GM21723 (cell line): Measurements from ENCODE around the gene ERC1.
"Not testable (repeated sequence)": the region's sequence is repeated elsewhere in the genome, so short reads cannot be mapped to it uniquely, and the experiment has no call there.

Experiments
- ATAC-seq: cut with Tn5 transposase; IDR thresholded peaks from one replicate; pipeline ENCODE4 v1.9.1; 2021; ENCODE audit warnings: mild to moderate bottlenecking, moderate library complexity; ENCODE audit not compliant: unreplicated experiment

The ERC1 gene

DNA sequence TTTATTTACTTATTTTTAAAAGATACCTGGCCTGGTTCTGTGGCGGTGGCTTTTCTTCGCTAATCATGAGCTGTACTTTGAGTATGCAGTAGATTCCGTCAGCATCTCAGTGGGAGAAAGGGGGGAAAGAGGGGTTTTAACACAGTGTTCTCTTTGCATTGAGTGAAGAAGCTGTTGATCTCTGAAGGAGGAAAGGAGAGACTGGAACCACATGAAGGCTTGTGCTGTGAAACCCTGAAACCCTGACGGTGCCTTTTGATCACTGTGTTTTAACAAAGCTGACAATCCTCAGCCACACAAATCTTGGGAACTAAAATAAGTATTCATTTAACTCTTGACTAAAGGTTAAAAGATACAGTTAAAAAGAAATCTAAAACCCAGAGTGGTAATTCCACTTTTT lies 353.2 kb downstream of the ERC1 start:
- ATAC-seq: no peak

DNA sequence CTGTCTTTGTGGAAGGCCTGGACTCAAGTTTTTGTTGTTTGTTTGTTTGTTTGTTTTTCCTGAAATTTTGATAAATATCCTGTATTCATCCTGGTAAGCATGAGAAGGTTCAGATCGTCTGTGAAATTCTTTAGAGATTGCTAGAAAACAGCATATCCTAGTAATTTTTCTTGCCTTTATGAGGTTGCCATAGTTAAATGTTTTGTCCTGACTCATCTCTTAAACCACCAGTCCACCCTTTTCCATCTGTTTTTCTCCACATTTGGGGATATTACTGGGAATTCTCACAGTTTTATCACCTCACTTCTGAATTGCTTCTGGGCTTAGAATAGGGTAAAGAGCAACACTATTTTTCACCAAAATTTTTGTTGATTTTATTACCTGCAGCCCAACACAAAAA lies 355.1 kb downstream of the ERC1 start:
- ATAC-seq: no peak

- ATAC-seq: no peak
Measured at GRCh38 chr12:1347294-1347693, 356.3 kb downstream of the ERC1 start.

DNA sequence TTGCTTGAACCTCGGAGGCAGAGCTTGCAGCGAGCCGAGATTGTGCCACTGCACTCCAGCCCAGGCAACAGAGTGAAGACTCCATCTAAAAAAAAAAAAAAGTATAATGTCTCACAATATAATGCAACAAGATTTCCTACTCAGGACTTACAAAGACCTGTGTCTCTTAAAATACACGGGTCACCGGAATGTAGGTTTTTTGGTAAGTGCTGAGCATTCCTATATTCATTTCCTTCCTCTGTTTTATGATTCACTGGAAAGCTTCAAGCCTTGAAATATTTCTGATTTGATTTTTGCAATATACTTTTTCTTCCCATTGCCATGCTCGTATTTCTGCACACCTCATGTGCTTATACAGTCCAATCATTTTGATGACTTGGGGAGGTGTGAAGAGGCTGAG lies 357.6 kb downstream of the ERC1 start:
- ATAC-seq: no peak

DNA sequence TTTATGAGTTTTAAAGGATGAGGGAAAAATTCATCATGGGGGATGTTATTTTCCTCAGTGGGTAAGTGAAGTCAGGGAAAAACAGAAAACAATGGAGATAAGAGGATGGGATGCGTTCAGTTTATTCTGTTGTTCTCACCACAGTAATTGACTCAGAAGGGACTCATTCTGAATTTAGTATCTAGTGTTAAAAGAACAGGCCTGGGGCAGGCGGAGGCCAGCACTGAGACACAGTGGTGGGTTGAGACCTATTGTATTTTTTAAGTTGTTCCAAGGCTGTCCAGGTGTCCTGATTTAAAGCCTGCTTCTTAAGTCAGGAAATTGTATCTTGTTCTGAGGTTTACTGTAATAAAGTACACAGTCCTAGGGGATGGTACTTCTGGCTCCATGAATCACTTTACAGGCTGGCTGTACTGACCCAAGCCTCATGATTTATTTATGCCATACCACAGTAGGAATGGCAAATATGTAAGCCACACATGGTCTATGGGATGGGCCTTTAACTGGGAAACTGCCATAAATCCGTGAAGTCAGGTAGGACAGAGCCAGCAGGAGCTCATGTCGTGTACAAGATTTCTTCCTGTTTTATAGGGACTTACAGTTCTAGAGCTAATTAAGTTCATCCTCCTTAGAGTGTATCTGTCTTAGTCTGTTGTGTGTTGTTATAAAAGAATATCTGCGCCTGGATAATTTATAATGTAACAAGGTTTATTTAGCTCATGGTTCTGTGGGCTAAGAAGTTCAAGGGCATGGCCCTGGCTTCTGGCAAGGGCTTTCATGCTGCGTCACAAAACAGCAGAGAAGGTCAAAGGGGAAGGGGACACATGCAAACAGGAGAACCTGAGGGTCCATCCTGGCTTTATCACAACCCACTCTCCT lies 359.3 kb downstream of the ERC1 start:
- ATAC-seq: no peak

DNA sequence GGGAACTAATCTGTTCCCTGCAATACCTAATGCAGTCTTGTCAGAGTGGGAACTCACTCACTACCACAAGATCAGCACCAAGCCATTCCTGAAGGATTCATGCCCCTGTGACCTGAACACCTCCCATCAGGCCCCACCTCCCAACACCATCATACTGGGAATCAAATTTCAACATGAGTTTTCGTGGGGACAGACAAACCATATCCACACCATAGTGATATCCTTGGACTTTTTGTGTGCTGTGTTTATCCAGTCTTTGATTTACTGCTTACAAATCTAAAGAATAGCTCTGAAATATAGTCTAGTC lies 359.9 kb downstream of the ERC1 start:
- ATAC-seq: no peak

GRCh38 chr12:1351926-1352325 lies 360.9 kb downstream of the ERC1 start:
- ATAC-seq: no peak

DNA sequence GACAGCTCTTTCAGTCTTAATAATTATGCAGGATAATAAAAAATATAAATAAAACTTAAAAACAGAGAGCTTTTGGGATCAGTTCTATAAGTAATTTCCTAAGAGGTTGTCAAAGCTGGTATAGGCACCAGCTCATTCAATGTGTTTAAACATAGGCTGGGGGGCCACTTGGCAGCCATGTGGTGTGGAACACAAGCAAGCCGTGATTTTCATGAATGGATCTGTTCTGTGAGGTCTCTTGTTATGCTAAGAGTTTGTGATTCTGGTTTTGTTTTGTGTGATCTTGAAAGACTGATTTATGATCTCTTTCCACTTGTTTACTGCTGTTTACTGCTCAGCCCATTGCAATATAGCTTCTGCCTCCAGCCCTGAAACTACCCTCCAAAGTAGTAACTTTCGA lies 362.4 kb downstream of the ERC1 start:
- no peak for ATAC-seq

- no peak for ATAC-seq
Measured at GRCh38 chr12:1355396-1355795, 364.4 kb downstream of the ERC1 start.

GRCh38 chr12:1355871-1356270 lies 364.8 kb downstream of the ERC1 start:
- not testable (repeated sequence) for ATAC-seq

GRCh38 chr12:1356285-1356684 lies 365.3 kb downstream of the ERC1 start:
- no peak for ATAC-seq

DNA sequence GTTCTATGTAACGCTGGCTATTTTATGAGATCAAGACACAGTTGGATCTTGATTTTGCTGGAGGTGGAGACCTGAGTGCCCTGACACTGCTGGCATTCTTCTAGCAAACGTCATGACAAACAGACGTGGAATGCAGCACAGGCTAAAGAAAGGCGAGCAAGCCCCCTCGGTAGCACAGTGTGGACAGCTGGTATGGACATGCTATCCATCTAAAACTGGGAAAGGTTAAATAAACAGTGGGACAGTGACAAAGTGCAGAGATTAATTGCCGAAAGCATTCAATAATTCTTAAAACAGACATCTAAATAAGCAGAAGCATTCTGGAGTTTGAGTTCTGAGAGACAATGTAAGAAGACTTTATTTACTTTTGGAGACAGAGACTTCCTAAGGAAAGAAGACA lies 366.1 kb downstream of the ERC1 start:
- ATAC-seq: no peak

DNA sequence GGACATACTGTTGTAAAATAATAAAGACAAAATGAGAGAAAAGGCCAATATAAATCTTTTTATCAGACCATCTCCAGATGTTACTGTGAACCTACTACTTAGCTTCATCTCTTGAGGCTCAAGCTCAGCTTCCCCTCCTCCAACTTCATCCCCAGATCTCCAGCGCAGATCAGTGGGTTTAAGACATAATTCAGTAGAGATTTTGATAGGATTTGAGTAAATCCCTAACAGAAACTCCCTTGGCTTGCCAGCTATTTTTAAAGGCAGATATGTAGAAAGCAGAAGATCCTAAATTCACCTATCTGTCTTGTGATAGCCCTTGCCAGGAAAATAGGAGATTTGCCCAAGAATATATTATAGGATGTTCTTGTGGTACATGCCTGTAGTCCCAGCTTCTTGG lies 366.7 kb downstream of the ERC1 start:
- ATAC-seq: no peak

DNA sequence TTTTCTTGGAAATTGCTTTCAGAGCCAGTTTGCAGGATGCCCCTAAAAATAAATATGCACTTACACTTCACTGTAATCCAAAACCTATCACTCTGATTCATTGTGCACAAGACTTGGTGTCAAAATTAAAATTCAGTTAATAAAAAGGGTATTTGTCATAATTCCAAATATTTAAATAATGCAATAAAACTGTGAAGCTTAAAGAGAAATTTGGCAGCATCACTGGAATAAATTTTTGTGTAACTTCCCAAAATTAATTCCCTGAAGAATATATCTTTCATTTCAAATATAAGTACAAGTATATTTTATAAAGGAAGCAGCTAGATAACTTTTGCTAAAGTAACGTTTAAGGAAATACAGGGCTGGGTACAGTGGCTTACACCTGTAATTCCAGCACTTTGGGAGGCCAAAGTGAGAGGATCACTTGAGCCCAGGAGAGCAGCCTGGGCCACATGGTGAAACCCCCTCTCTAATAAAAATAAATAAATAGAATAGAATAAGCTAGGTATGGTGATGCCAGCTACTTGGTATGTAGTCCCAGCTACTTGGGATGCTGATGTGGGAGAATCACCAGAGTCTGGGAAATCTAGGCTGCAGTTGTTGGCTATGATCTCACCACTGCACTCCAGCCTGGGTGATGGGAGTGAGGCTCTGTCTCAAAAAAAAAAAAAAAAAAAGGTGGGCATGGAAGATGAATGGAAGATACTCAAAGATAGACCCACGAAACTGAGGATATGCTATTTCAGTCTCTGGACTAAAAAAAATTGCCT lies 369.6 kb downstream of the ERC1 start:
- no peak for ATAC-seq

DNA sequence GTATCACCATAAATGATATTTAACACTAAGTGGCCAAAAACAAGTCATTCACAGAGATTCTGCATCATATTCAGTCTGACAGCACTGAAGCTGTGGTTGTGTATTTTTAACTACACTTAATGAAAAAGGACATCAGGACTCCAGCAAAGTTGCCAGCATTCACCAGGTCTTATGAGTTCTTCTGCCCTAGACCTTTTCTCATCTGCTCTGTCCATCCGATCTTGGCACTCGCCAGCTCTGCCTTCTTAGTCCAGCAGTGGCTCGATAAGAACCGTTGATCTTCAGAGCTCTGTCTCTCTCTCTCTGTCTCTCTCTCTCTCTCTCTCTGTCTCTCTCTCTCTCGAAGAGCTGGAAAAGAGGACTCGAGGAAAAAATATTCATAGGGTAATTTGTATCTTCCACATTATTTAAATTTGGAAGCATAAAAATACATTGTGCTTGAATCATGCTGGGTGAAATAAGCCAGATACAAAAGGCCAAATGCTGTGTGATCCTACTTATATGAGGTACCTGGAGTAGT lies 371.2 kb downstream of the ERC1 start:
- no peak for ATAC-seq

DNA sequence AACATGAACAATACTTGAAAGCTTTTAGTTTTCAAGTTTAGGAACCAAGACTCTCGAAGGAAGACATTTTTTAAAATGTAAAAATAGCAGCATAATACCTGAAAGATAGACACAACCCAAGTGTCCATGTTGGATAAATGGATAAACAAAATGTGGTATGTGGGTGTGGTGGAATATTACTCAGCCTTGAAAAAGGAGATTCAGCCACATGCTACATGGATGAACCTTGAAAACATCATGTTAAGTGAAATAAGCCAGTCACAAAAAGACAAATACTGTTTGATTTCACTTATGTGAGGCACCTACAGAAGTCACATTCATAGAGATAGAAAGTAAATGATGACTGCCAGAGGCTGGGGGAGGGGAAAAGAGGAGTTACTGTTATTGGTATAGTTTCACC lies 374.7 kb downstream of the ERC1 start:
- no peak for ATAC-seq

DNA sequence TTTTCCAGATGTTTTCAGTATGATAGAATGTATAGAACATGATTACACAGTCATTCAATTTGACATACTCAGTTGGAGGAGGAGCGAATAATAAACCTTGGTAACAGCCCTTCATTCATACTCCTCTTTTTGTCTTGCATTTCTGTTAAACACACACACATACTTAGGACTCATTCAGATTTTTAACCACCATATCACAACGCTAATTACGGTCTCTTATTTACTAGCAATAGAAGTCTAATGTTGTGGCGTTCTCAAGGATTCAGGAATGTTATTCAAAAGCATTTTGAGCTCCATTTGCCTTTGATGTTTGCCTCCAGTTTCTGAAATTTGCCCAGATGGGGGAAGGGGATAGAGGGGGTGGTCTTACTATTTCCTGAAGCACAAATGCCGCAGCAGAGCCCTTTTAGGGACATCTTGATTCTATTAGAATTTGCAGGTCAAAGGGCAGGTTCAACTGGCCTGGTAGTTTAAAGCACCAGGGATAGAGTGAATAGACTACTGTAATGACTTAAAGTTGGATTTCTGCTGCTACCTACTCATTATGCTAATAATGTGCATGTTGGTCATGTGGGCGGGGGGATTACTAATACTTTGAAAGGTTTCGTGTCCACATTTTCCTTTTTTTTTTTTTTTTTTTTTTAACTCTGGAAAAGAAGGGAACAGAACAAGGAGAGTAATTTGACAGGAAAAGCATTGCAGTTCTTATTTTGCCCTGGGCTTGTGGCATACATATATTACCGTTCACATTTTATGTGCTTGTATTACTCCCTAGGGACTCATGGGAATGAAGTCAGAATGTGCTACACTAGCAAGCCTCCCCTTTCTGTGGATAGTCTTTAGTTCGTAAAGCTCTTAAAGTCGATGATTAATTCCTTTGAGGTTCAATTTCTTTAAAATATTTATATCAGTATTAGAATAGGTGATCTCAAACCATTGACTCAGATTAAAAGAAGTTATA lies 376.6 kb downstream of the ERC1 start:
- no peak for ATAC-seq

- ATAC-seq: no peak
Measured at GRCh38 chr12:1369460-1369859, 378.4 kb downstream of the ERC1 start.

- no peak for ATAC-seq
Measured at GRCh38 chr12:1369938-1370500, 379.0 kb downstream of the ERC1 start.

DNA sequence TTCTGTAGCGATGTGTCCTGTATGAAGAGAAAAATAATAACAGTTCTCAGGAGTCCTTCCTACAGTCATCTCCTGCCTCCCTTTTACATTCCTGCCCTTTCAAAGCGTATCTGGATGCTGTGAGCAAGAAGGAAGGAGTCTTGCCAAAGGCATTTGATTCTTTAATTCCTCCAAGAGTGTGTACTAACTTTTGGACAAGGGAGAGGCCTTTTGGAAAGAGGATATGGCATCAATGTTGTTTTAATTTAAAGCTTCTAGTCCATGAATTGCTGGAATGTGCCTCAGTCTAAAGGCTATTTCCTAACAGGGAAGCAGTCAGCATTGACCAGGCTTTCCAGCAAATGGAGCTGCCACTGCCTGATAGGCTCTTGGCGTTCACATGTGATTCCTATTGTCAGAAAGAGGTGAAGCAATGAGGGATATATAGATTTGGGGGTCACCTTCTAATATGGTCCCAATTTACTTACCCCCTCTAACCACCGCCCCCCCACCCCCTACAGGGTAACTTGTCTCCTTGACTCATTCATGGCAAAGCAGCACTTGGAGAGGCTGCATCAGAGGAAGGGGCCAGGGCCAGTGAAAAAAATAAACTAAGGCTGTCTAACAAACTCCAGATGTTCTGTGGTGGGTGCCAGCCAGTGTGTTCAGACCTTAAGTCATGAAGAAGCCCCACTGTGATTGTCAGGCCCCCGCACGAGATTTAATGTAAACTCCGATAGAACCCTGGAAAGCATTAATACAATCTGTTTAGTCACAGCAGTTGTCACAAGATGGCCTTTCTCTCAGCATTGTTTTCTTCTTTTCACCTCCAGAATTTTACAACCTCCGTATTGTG lies 383.1 kb downstream of the ERC1 start:
- no peak for ATAC-seq
